ENCODE data around the gene C2CD2L.

Gene C2CD2L

GRCh38 chr11:119107538-119108145 lies 498 bp downstream of the C2CD2L start (continued):
- TF ChIP-seq OSR1 (CRISPR knock-in tag; IDR thresholded peaks at IDR 0.05) (no peak), ARNTL (CRISPR knock-in tag; IDR thresholded peaks at IDR 0.05; ENCODE audit: borderline replicate concordance, low read depth) (no peak), TOX (CRISPR knock-in tag; IDR thresholded peaks at IDR 0.05; ENCODE audit: borderline replicate concordance) (no peak), CREB5 (CRISPR knock-in tag; IDR thresholded peaks at IDR 0.05; ENCODE audit: low read depth) (no peak), BACH2 (CRISPR knock-in tag; IDR thresholded peaks at IDR 0.05; ENCODE audit: borderline replicate concordance) (no peak), CSDC2 (CRISPR knock-in tag; IDR thresholded peaks at IDR 0.05) (no peak)

DNA sequence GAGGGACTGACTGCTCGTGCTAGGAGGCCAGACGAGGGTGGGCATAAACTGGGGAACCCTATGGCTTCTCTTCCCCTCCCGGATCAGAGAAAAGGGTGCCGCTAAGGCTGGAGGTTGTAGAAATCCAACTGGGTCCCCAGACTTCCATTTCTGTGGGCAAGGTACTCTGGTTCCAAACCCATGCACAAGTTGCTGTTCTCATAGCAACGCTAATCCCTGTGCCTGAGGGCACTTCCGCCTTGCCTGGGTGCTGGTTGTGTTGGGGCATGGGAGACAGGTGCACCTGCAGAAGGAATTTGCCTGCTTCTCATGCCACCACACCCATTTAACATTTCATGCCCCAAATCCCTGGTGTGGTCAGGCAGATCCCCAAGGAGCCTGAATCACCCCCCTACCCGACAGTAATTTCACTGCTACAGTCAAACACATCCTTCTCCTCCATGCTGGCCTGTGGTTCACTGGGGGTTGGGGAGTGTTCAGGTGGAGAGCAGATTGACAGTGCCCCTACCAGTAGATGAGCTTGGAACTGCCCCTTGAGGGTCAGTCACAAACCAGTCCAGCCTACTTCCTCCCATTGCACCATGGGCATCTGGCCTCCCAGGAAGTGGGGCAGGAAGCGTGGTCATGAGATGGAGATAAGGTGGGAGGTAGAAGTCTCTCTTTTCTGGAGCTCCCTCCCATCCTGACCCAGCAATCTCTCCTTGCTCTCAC lies 1.2 kb downstream of the C2CD2L start:
- TF ChIP-seq PATZ1 (CRISPR knock-in tag; IDR thresholded peaks at IDR 0.05; ENCODE audit: borderline replicate concordance), result no peak
- no peak for TF ChIP-seq POU6F1 (CRISPR knock-in tag; IDR thresholded peaks at IDR 0.05; ENCODE audit: borderline replicate concordance, low read depth)
- TF ChIP-seq ESRRG (CRISPR knock-in tag; IDR thresholded peaks at IDR 0.05), result no peak
- TF ChIP-seq PPARA (CRISPR knock-in tag; IDR thresholded peaks at IDR 0.05; ENCODE audit: borderline replicate concordance), result no peak
- no peak for TF ChIP-seq ZNF565 (CRISPR knock-in tag; conservative IDR thresholded peaks at IDR 0.05; ENCODE audit: low read depth)
- no peak for TF ChIP-seq SNAI2 (CRISPR knock-in tag; IDR thresholded peaks at IDR 0.05)
- TF ChIP-seq CREB5 (CRISPR knock-in tag; IDR thresholded peaks at IDR 0.05; ENCODE audit: low read depth), result no peak
- no peak for ATAC-seq

GRCh38 chr11:119108857-119109221 lies 1.7 kb downstream of the C2CD2L start:
- no peak for ATAC-seq
- TF ChIP-seq SNAI2 (CRISPR knock-in tag; IDR thresholded peaks at IDR 0.05), result no peak
- TF ChIP-seq ZC3H10 (CRISPR knock-in tag; IDR thresholded peaks at IDR 0.05), result no peak
- TF ChIP-seq ESRRG (CRISPR knock-in tag; IDR thresholded peaks at IDR 0.05), result no peak
- TF ChIP-seq CSDC2 (CRISPR knock-in tag; IDR thresholded peaks at IDR 0.05), result no peak
- no peak for TF ChIP-seq RARB (CRISPR knock-in tag; IDR thresholded peaks at IDR 0.05)
- TF ChIP-seq TOX (CRISPR knock-in tag; IDR thresholded peaks at IDR 0.05; ENCODE audit: borderline replicate concordance), result no peak
- TF ChIP-seq CREB5 (CRISPR knock-in tag; IDR thresholded peaks at IDR 0.05; ENCODE audit: low read depth), result no peak
- no peak for TF ChIP-seq OSR1 (CRISPR knock-in tag; IDR thresholded peaks at IDR 0.05)
- TF ChIP-seq PATZ1 (CRISPR knock-in tag; IDR thresholded peaks at IDR 0.05; ENCODE audit: borderline replicate concordance), result no peak
- no peak for TF ChIP-seq TCF4 (CRISPR knock-in tag; IDR thresholded peaks at IDR 0.05; ENCODE audit: borderline replicate concordance)
- TF ChIP-seq POU6F1 (CRISPR knock-in tag; IDR thresholded peaks at IDR 0.05; ENCODE audit: borderline replicate concordance, low read depth), result no peak
- TF ChIP-seq ISL1 (CRISPR knock-in tag; IDR thresholded peaks at IDR 0.05), result no peak
- TF ChIP-seq TSHZ2 (CRISPR knock-in tag; IDR thresholded peaks at IDR 0.05), result no peak
- TF ChIP-seq ZFP30 (CRISPR knock-in tag; IDR thresholded peaks at IDR 0.05), result no peak
- no peak for TF ChIP-seq ZFP3 (CRISPR knock-in tag; IDR thresholded peaks at IDR 0.05)
- no peak for TF ChIP-seq ZNF70 (CRISPR knock-in tag; IDR thresholded peaks at IDR 0.05)
- TF ChIP-seq PPARA (CRISPR knock-in tag; IDR thresholded peaks at IDR 0.05; ENCODE audit: borderline replicate concordance), result no peak
- no peak for TF ChIP-seq ZNF8 (CRISPR knock-in tag; IDR thresholded peaks at IDR 0.05)
